NCI-H1694 treated with DMSO at 0.1 percent for 48 hours (cell line): ENCODE measurements around the gene PDC.
"Not testable (repeated sequence)": the region's sequence is repeated elsewhere in the genome, so short reads cannot be mapped to it uniquely, and the experiment has no call there.

ENCODE experiments used
- DNase-seq: peaks from one replicate; lab custom pipeline; 2025; lab: John Stamatoyannopoulos, UW

Gene PDC

DNA sequence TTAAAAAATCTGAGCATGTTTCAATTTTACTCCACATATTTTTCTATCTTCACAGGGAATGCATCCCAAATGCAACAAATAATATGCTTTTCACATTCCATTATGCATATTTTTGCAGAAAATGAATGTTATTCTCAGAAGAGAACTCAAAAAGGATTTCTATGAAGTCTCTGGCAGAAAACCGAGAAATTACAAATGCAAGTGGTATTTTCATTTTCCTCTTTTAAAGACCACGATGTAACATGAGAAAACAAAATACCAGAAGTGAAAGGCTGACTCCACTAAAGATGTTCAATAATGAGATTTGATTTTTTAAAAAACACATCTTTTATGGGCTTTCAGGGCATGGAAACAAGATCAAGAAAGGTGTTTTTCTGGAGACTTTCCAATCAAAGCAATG is 5.0 kb upstream of the PDC start:
- DNase-seq, result no peak

DNA sequence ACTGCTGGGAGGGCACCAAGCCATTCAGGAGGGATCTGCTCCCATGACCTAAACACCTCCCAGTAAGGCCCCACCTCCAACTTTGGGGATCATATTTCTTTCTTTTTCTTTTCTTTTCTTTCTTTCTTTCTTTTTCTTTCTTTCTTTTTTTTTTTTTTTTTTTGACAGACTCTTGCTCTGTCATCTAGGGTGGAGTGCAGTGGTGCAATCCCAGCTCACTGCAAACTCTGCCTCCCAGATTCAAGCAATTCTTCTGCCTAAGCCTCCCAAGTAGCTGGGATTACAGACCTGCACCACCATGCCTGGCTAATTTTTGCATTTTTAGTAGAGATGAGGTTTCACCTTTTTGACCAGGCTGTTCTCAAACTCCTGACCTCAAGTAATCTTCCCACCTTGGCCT is 4.6 kb upstream of the PDC start:
- DNase-seq, result not testable (repeated sequence)

DNA sequence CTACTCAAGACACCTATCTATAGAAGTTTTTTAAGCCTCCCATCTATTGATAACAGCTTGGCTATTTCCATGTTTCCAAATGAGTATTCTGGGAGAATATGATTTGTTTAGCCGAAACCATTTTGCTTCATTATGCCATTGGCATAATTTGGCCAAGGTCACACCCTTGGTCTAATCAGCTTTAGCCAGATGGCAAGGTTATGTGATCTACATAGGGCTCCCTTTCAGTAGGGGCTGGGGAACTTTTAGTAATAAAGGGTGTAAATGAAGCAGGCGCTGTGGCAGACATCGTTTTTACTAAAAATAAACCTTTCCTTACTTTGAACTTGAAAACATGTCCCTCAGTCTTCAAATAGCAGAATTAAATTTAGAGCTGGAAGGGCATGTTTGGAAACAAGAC is 3.0 kb upstream of the PDC start:
- DNase-seq, result no peak

DNA sequence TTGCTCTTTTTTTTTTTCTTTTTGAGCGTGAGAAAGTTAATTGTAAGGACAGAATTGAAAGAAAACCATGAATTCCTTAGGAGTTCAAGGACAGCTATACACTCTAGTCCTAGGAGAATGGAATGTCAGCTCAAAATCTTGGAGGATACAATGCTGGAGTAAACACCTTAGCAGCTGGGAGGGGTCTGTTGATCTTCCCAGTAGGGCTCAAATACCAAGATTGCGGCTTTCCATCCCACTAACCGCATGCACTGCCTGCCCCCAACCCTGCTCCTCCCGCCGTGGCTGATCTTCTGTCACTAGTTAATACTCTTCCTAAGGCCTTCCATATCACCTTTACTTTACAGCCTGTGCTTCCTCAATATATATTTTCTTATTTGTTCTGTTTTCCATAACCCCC is 2.6 kb upstream of the PDC start:
- DNase-seq, result no peak

DNA sequence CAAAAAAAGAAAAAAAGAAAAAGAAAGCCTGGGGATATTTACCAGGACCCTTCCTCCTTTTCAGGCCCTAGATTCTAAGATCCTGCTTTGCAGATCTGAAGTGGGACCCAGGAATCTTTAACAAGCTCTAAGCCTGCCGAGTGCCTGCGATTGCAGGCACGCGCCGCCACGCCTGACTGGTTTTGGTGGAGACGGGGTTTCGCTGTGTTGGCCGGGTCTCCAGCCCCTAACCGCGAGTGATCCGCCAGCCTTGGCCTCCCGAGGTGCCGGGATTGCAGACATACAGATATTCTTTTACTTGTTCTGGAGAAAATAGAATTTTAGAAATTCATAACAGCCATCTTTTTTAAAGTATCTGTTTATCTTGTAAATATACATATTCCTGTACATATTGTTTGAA is 1.8 kb downstream of the PDC start:
- DNase-seq, result not testable (repeated sequence)

DNA sequence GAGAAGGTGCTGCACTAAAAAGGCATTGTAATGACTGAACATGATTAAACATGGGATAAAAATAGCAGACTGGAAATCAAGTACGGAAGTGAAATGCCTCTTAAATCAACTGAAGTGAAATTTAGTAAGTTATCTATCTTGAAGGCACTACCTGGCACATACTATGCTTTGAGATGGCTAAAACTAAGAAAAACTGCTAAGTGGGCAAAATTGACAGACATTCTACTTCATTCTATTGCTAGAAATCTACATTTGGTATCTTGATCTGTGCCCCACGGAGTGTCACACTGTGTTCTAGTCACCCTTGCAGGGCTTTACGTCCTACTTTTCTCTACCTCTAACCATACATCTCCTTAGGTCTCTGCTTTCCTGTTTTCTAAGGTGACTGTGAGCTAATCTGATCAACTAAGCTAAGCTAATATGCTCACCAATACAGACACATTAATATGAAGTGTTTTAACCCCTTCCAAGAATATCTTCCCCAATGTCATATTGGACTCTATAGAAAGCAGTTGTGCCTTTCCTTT is 4.1 kb downstream of the PDC start:
- DNase-seq, result no peak

DNA sequence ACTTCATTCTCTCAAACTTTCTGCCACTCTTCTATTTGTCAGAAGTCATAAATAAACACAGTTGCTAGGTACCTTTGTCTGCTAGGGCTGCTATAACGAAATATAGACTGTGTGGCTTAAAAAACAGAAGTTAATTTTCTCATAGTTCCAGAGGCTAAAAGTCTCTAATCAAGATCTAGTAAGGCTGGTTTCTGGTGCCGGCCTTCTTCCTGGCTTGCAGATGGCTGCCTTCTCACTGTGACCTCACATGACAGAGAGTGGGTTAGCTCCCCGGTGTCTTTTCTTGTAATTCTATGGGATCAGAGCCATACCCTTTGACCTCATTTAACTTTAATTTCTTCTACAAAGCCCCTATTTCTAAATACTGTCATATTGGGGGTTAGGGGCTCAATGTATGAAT is 5.9 kb downstream of the PDC start:
- DNase-seq, result no peak

DNA sequence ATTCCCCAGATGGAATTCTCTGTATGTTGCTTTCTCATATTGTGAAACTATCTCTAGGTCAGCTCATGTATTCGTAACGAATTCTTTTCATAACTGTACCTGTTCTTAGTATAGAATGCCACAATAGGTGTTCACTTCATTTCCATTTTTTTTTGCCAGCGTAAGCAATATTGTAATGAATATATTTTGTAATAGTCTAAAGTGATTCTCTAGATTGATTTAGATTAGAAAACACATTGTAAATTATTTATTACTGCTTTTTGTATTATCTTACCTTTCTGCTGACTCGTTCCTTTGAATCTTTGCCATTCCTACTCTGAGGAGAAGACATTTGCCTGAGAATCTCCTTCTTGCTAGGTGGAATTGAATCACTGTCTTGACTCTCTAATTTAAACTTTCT is 14.8 kb downstream of the PDC start:
- DNase-seq, result no peak

DNA sequence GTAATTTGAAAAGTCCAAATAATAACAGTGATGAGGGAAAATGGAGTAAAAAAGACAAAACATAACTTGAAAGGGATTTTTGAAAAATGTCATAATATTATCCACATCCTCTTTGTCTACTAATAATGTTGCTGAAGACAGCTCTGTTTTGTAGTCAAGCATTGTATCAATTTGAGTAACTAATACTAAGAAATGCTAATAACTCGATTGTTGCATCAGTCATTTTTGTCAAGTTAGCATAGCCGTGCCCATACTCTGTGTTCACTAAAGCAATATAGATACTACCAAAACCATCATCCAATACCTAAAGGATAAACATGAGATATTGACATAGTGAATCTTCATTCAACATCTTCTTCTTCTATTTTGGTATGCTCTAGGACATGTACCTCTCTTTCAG is 17.3 kb downstream of the PDC start:
- no peak for DNase-seq

DNA sequence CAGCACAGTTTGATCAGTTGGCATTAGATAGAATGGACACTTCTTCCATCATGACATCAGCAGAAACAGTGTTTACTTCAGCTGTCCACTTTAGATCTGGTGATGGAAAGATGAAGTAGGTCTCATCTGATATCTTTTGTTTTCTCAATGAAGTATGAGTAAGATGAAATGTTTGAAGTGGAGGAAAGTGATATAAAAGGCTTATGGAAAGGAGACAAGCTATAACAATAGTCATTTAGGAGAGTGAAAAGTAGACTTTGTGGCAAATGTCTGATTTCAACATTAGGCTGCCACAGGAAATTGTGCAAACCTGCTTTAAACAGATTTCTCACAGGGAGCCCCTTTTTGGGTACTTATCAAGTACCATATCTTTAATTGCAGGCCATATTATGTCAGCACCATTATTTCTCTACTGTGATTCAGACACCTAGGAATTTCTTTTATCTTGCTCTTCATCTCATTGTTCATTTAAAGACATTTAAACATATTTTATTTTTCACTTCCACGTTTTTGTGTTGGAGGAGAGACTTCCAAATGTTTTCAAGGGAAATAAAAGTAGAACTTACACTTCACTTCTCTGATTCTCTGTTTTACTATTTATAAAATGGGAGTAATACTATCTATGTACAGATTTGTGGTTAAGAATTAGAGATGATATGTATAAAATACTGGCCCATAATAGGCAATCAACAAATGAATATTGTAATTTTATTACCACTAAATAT is 18.1 kb downstream of the PDC start:
- DNase-seq, result no peak

DNA sequence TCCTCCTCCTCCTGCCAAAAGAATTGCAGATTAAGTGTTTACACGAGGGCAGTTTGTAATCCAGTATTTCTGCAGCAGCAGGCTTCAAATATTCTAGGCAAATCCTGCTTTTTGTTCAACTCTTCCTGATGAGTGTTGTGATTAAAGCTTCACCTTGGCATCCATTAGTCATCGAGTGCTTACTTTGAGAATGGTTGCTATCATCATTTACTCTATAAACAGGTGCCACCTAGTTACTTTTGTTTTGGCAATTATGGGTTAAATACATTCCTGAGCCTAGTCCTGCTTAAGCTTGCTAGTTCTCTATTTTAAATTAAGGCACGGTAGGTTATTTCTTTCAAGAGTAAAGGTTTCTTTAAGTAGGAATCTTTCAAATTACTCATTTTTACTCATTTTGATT is 20.3 kb downstream of the PDC start:
- DNase-seq, result no peak

DNA sequence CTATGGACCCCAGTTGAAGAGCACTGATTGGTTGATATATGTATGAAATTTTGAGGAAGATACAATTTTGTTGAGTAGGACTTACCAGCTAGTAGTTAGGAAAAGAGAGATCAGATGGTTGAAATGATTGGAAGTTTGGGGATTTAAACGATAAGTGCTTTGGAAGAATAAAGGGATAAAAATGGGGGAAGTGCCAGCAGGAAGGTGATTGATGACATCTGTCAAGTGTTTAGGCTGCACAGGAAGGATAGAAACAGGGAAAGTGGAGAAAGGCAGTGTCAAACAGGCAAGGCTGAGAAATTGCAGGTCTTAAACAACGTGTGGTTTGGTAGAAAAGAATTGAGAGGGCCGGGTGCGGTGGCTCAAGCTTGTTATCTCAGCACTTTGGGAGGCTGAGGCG is 22.3 kb downstream of the PDC start:
- no peak for DNase-seq

DNA sequence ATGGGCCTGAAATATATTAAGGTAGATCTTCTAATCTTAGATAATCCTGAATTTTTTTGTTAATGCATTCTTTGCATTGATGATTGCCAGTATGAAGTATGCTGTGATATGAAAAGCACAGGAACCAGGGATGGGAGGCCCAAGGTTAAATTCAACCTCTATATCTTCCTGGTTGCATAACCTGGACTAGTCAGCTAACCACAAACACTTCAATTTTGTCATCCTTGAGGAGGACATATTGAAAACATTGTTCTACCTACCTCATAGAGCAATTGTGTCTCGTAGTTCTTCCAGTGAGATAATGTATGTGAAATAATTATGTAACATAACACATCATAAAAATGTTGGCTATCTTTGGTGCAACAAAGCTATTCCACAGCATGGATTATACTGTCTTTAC is 25.6 kb downstream of the PDC start:
- no peak for DNase-seq

DNA sequence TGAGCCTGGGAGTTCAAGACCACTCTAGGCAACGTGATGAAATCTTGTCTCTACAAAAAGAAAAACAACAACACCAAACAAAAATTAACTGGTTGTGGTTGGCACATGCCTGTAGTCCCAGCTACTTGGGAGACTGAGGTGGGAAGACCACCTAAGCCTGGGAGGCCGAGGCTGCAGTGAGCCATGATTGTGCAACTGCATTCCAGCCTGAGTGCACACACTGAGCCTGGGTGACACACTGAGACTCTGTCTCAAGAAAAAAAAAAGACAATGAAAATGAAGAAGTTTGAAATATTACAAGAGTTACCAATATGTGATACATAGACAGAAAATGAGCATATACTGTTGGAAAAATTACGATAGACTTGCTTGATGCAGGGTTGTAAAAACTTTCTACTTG is 31.9 kb downstream of the PDC start:
- no peak for DNase-seq

DNA sequence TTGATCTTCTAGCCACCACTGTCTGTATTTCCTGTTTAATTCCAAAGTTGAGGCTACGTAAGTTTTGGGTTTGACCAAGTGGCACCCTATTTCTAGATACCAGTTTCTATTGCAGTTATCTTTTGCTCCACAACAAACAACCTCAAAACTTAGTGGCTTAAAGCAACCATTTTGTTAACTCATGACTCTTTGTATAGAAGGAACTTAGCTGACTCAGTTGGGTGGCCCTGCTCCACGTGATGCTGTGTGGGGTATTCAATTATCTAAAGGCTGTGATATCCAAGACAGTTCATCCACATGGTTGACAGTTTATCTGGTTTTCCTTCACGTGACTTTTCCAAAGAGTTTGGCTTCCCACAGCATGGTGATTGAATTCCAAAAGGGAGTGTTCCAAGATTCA is 34.8 kb downstream of the PDC start:
- no peak for DNase-seq

DNA sequence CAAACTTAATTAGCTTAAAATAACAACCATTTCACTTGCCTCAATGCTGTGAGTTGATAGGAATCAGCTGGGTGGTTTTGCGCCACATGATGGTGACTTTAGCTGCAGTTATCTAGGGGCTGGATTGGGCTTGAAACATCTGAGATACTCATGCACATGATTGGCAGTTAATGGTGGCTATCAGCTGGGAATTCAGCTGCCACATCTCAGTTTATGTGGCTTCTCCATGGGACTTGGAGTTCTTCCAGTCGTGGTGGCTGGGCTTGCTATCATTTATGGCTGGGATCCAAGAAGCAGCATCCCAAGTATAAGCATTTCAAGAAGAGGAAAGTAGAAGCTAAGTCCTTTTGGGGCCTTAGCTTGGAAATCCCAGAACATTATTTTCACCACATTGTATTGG is 36.4 kb downstream of the PDC start:
- DNase-seq, result no peak

DNA sequence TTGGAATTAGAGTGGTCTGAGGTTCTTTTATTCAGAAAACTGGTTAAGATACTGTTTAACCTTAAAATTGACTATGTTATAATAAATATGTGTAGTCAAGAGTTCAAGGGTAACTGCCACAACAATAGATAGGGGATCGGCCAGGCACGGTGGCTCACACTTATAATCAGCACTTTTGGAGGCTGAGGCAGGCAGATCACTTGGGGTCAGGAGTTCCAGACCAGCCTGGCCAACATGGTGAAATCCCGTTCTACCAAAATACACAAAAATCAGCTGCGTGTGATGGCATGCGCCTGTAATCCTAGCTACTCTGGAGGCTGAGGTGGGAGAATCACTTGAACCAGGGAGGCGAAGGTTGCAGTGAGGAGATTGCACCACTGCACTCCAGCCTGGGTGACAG is 39.5 kb downstream of the PDC start:
- no peak for DNase-seq

DNA sequence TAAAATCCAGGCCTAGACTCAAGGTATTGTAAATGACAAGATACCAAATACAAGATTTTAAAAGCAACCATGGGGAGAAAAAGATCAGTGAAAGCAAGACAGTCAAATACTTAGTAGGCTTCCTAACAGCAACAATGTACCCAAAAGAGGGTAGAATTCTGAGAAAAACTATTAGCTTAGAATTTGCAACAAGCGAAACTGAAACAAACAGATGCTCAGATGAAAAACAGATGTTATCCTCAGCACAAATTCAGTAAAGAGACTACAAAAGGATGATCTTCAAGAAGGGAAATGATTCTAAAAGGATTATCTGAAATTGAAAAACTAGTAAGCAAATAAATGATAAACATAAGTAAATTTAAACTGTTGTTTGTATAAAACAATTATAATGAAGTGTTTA is 40.0 kb downstream of the PDC start:
- no peak for DNase-seq

DNA sequence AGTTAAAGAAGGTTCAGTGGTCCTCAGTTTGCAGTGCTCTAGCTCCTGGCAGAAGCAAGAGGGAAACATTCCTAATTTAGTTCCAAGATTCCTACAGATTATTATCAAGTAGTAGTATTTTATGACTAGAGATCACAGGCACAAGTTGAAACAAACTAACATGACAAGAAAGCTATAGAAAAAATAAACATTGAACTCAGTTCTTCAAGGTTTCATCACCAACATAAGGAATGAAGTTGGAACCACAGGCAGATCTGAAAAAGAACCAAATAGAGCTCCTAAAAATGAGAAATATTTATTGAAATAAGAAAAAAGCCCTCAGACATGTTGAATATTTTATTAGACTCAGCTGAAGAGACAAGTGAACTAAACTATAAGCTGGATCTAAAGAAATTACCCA is 40.6 kb downstream of the PDC start:
- DNase-seq, result no peak

DNA sequence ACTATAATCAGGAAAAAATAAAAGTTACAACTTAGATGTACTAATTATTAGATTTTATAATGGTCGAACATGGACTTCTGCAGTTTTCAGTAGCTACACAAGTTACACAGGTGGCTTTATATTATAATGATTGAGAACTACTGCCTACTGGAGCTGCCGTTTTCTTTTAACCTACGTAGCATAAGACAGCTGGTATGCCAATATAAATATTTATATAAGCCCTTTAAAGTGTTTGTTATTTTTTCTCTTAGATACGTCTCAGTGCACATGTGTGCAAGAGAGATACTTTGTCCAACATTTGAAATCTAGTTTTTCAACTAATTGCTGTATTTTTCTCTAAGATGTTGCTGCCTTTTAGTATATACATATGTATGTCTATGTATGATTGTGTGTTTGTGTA is 42.4 kb downstream of the PDC start:
- no peak for DNase-seq

DNA sequence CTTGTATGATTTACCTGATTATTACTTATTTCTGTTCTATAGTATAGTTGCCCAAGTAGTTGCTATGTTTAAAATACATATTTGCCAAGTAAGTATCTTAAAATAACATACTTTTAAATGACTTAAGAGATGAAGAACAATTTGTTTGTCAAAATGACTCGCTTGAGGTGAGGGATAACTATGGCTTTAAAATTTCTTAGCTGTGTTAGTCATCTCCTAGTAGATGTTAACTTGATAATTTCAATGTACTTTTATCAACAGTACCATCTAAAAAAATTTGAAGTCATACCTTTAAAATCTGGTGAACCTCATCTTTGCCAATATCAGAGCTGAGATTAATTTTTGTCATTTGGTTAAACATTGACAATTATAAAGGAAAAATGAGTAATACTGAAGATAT is 47.6 kb downstream of the PDC start:
- no peak for DNase-seq

DNA sequence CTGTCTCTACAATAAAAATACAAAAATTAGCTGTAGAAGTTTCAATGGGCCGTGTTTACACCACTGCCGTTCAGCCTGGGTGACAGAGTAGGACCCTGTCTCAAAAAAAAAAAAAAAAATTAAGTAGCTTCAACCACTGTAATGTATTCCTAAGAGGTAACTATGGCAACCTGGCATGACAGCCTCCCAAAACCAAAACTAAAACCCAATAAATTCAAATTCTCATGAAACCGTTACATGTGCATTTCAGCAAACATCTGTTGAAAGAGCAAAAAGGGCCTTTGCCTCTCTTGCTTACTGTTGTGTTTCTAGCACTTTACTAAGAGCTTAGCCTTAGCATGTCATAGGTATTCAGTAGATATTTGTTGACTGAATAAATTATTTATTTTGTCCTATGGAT is 51.8 kb downstream of the PDC start:
- no peak for DNase-seq

DNA sequence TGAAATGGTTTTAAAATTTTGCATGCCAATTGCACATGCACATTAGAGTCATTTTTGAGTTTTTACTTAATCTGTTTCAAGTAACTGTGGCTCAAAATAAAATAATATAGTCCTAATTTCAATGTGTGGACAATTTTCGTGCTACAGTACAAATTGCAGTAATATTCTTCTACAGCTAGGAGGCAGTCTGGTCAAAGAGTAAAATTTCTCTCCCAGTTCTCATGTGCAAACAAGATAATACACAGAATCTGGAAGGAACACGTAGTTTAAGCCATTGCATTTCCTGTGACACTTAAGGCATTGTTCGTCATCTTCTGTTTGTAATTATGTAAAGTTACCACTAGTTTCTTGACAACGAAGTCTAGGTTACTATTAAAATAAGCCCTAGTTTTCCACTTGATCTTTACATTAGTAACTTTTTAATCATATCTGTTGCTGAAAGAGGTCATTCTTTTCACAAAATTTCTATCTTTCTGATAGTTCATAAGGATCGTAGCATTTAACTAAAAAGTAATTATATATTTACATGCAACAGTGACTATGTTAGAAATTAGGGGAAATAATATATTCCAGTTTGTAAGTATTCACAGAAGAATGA is 56.4 kb downstream of the PDC start:
- DNase-seq, result peak; percentile 17

DNA sequence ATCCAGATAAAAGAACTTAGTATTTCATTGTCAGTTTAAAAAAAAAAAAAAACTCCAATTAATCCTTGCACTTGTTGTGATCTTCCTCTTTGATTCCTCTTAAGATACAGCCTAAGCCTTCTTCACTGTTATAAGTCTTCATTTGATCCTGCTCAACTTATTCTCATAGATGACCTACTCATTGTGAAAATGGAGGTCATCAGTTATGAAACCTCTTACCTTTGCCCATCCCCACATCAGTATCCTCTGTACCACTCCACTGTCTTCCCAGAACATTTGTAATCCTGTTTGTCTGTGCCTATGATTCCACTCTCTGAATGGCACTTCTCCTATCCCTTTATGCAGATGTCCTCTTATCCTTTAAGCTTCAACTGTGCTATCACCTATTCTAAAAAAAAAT is 57.3 kb downstream of the PDC start:
- DNase-seq, result no peak
